IMR-90 (cell line): Measurements from ENCODE around the gene RALGAPB. TPM values are rescaled to one million over a fixed set of nuclear protein-coding genes. Genes with fewer than 3 reads are reported as not detected.

Experiments
- ATAC-seq: fragments of 200-7000 bp; cut with Tn5 transposase; 2 replicates; pipeline ENCODE4 v1.9.1; 2020; ENCODE audit warnings: low read depth, mild to moderate bottlenecking, moderate library complexity
- BruUV-seq: library from RNA; stranded (reverse); fragments of 400-500 nt; replicated peaks from 2 replicates; lab custom pipeline; 2021; lab: Mats Ljungman, UMichigan
- CTCF ChIA-PET: fragments of 300-600 bp; formaldehyde crosslinking; extraction: SDS; loops from one replicate; lab custom pipeline; 2021; ENCODE audit warnings: antibody characterized with exemption; lab: Yijun Ruan, JAX
- POLR2A ChIA-PET: fragments of 300-600 bp; sonication (Branson Sonifier 250); formaldehyde crosslinking; loops from one replicate; lab custom pipeline; 2022; ENCODE audit warnings: antibody characterized with exemption; ENCODE audit not compliant: unreplicated experiment; lab: Charles Lee
- DNase-seq: peaks from one replicate; pipeline ENCODE4 v3.0.0; 2013
- H2AFZ ChIP-seq: replicated peaks from 2 replicates; pipeline ENCODE3; 2013; ENCODE audit warnings: low read length, mild to moderate bottlenecking; ENCODE audit not compliant: poor library complexity
- H2AK5ac ChIP-seq: 2 replicates; pipeline ENCODE4 v1.6.1; 2013; ENCODE audit warnings: low read depth, low read length, inconsistent platforms
- H2AK9ac ChIP-seq: replicated peaks from 2 replicates; pipeline ENCODE3; 2013; ENCODE audit warnings: mild to moderate bottlenecking, low read depth, low read length, moderate library complexity; ENCODE audit not compliant: poor library complexity
- H2BK120ac ChIP-seq: 2 replicates; pipeline ENCODE4 v1.6.1; 2013; ENCODE audit warnings: low read depth, low read length, inconsistent platforms
- H2BK15ac ChIP-seq: 3 replicates; pipeline ENCODE4 v1.6.1; 2013; ENCODE audit warnings: low read depth, low read length, inconsistent platforms
- H2BK20ac ChIP-seq: 2 replicates; pipeline ENCODE4 v1.6.1; 2013; ENCODE audit warnings: low read depth, mild to moderate bottlenecking, inconsistent platforms, low read length, moderate library complexity
- H2BK5ac ChIP-seq: 2 replicates; pipeline ENCODE4 v1.6.1; 2013; ENCODE audit warnings: mild to moderate bottlenecking, low read depth, low read length, inconsistent platforms; ENCODE audit not compliant: poor library complexity, severe bottlenecking
- H3K14ac ChIP-seq: replicated peaks from 2 replicates; pipeline ENCODE4 v1.6.1; 2013; ENCODE audit warnings: low read depth, low read length, inconsistent platforms
- H3K18ac ChIP-seq: 2 replicates; pipeline ENCODE4 v1.6.1; 2013; ENCODE audit warnings: low read depth, low read length, control low read depth
- H3K23ac ChIP-seq: 2 replicates; pipeline ENCODE4 v1.6.1; 2013; ENCODE audit warnings: low read depth, low read length, inconsistent platforms
- H3K27ac ChIP-seq: 2 replicates; pipeline ENCODE4 v1.5.1; 2013; ENCODE audit warnings: mild to moderate bottlenecking, control low read depth, low read length; ENCODE audit not compliant: insufficient read depth
- H3K27me3 ChIP-seq: 2 replicates; pipeline ENCODE4 v1.6.1; 2013; ENCODE audit warnings: low read length; ENCODE audit not compliant: control insufficient read depth, insufficient read depth
- H3K36me3 ChIP-seq: 2 replicates; pipeline ENCODE4 v1.6.1; 2013; ENCODE audit warnings: low read length, mixed read lengths; ENCODE audit not compliant: control insufficient read depth, insufficient read depth
- H3K4ac ChIP-seq: 2 replicates; pipeline ENCODE4 v1.6.1; 2013; ENCODE audit warnings: low read depth, low read length, inconsistent platforms
- H3K4me1 ChIP-seq: 2 replicates; pipeline ENCODE4 v1.6.1; 2013; ENCODE audit warnings: low read length, mixed read lengths; ENCODE audit not compliant: control insufficient read depth, insufficient read depth
- H3K4me2 ChIP-seq: 2 replicates; pipeline ENCODE4 v1.6.1; 2013; ENCODE audit warnings: low read depth, mild to moderate bottlenecking, control low read depth, low read length, moderate library complexity
- H3K4me3 ChIP-seq: 2 replicates; pipeline ENCODE4 v1.5.1; 2013; ENCODE audit warnings: low read depth, mild to moderate bottlenecking, control low read depth, low read length, moderate library complexity; ENCODE audit not compliant: insufficient read depth
- H3K56ac ChIP-seq: 2 replicates; pipeline ENCODE4 v1.6.1; 2013; ENCODE audit warnings: low read length, inconsistent platforms; ENCODE audit not compliant: insufficient read depth; ENCODE audit errors: extremely low read depth
- H3K79me1 ChIP-seq, 2 experiments: 2 replicates each; pipeline ENCODE4 v1.6.1; 2013; ENCODE audit warnings: low read length in 2 of 2, inconsistent platforms in 1 of 2, low read depth in 1 of 2
- H3K9ac ChIP-seq: 2 replicates; pipeline ENCODE4 v1.6.1; 2013; ENCODE audit warnings: low read depth, low read length, control low read depth
- H3K9me1 ChIP-seq: 2 replicates; pipeline ENCODE4 v1.6.1; 2013; ENCODE audit warnings: low read length, inconsistent platforms; ENCODE audit not compliant: insufficient read depth
- H3K9me3 ChIP-seq: 2 replicates; pipeline ENCODE4 v1.6.1; 2013; ENCODE audit warnings: low read length; ENCODE audit not compliant: control insufficient read depth, insufficient read depth
- H4K20me1 ChIP-seq: 2 replicates; pipeline ENCODE4 v1.6.1; 2013; ENCODE audit warnings: low read length, inconsistent platforms; ENCODE audit not compliant: insufficient read depth
- H4K5ac ChIP-seq: 2 replicates; pipeline ENCODE4 v1.6.1; 2013; ENCODE audit warnings: mild to moderate bottlenecking, low read depth, low read length, control low read depth
- H4K8ac ChIP-seq, 2 experiments: 2 replicates each; pipeline ENCODE4 v1.6.1; 2013; ENCODE audit warnings: low read depth in 2 of 2, low read length in 2 of 2, control low read depth in 1 of 2, inconsistent platforms in 1 of 2
- H4K91ac ChIP-seq: 2 replicates; pipeline ENCODE4 v1.6.1; 2013; ENCODE audit warnings: low read depth, low read length, inconsistent platforms; ENCODE audit not compliant: insufficient read depth
- BHLHE40 ChIP-seq: fragments of 150-350 bp; IDR thresholded peaks from 2 replicates; pipeline ENCODE4 v1.6.1; 2016; ENCODE audit warnings: mild to moderate bottlenecking, low read depth, low read length
- CEBPB ChIP-seq: IDR thresholded peaks from 2 replicates; pipeline ENCODE4 v1.6.1; 2012; ENCODE audit warnings: low read depth, low read length, improper control_type of control experiment
- CHD1 ChIP-seq: IDR thresholded peaks from 2 replicates; pipeline ENCODE4 v1.6.1; 2012; ENCODE audit warnings: low read depth, low read length, improper control_type of control experiment
- FOS ChIP-seq: fragments of 150-350 bp; IDR thresholded peaks from 2 replicates; pipeline ENCODE4 v1.6.1; 2016; ENCODE audit warnings: low read depth, low read length
- POLR2A ChIP-seq: IDR thresholded peaks from 2 replicates; pipeline ENCODE4 v1.6.1; 2012; ENCODE audit warnings: mild to moderate bottlenecking, low read depth, low read length
- RCOR1 ChIP-seq: IDR thresholded peaks from 2 replicates; pipeline ENCODE4 v1.6.1; 2012; ENCODE audit warnings: mild to moderate bottlenecking, low read length, improper control_type of control experiment; ENCODE audit not compliant: insufficient replicate concordance
- RFX5 ChIP-seq: IDR thresholded peaks from 2 replicates; pipeline ENCODE4 v1.8.0; 2012; ENCODE audit warnings: low read depth, mild to moderate bottlenecking, low read length, moderate library complexity
- WGBS, 2 experiments: methylation state at CpG; one replicate each; pipeline versions ENCODE4 v1.1.5 to v1.1.7; 2013; ENCODE audit warnings: missing lambda C conversion rate in 2 of 2; ENCODE audit not compliant: insufficient read length in 1 of 2; ENCODE audit errors: extremely low coverage in 2 of 2; 5-methylcytosine and 5-hydroxymethylcytosine counted together
- dilution Hi-C: fragments of 300-500 bp; cut with HindIII; formaldehyde crosslinking; loops from one replicate; pipeline ENCODE4 v1.14.3; 2018; ENCODE audit warnings: low sequenced_read_pairs; ENCODE audit not compliant: unreplicated experiment
- in situ Hi-C: fragments of 300-500 bp; cut with MboI; formaldehyde crosslinking; loops from 3 replicates; pipeline ENCODE4 v1.14.3; 2019; ENCODE audit warnings: low sequenced_read_pairs, inconsistent platforms, mixed read lengths
- intact Hi-C: fragments of 100-400 bp; cut with micrococcal nuclease; formaldehyde crosslinking; loops from 2 replicates; pipeline ENCODE4 v1.10.0; 2022
- polyA plus RNA-seq, 3 experiments: library from polyadenylated mRNA; depleted of rRNA; stranded (reverse); fragments of >200 nt; gene quantifications; 2 replicates each; pipeline ENCODE4 v1.2.3, GENCODE V29; 2012; ENCODE audit warnings: low replicate concordance in 1 of 3
- total RNA-seq: library from RNA; depleted of rRNA; stranded (reverse); fragments of >200 nt; gene quantifications from 2 replicates; pipeline ENCODE4 v1.2.3, GENCODE V29; 2012
- TF ChIP-seq, protein P1 (sequence below): fragments of 150-350 bp; IDR thresholded peaks from 2 replicates; pipeline ENCODE4 v1.6.1; 2017; ENCODE audit warnings: mild to moderate bottlenecking, antibody characterized with exemption, low read length, low read depth

RALGAPB gene
- total and polyA plus RNA-seq, 2 of the 4 experiments (the other 2 are of a cell fraction): 12.7 to 30.3 TPM

- TF ChIP-seq CEBPB: no peak
These were observed 24.7 kb downstream of the RALGAPB start (continued) for GRCh38 chr20:38497246-38497935.

DNA sequence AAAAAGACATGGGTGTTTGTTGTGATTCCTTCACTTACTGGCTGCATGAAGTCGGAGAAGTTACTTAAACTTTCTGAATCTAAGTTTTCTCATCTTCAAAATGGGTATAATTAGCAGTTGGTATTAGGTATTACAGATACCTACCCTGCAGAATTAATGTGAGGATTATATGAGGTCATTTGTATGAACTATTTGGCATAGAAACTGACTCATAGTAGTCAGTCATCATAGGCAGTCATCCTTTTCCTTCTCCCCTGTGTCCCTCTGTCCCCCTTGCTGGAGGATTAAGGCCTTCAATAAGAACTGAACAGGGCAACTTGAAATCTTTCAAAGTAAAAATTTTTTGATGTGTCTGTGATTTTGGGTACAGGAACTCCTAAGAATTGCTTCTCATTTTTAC lies 26.3 kb downstream of the RALGAPB start:
- in situ Hi-C loops: no loop called here
- Histone ChIP-seq H2AK5ac (no peak overlapping the region), H3K4me1 (0 out of 2 replicates have a peak, but pooled peaks cover 2% of the 10 kb centered on the region), H2BK15ac (no peak overlapping the region), H4K5ac (no peak overlapping the region), H3K56ac (no peak overlapping the region), H3K36me3 (peaks cover 28% of the 10 kb centered on the region), H3K9me1 (peaks cover 7% of the 10 kb centered on the region), H2BK5ac (no peak overlapping the region), H3K27me3 (no peaks in the 10 kb centered on the region), H3K4me3 (no peak overlapping the region), H3K4me2 (no peak overlapping the region), H3K4ac (no peak overlapping the region), H3K9me3 (no peaks in the 10 kb centered on the region), H4K20me1 (peaks cover 4% of the 10 kb centered on the region; the same call in 1 of the 2 replicates), H3K14ac (no peak overlapping the region), H4K8ac (no peak overlapping the region), H2BK20ac (no peak overlapping the region), H3K9ac (no peak overlapping the region), H2BK120ac (no peak overlapping the region), H3K79me1 (peaks cover 16 to 39% of the 10 kb centered on the region in 2 experiments; a peak in 3 of 4 replicates), H2AFZ (no peak overlapping the region), H4K91ac (no peak overlapping the region), H3K18ac (no peak overlapping the region), H3K27ac (no peak overlapping the region), H2AK9ac (no peak overlapping the region), H3K23ac (no peak overlapping the region)
- CTCF ChIA-PET: no interaction called here
- intact Hi-C loops: no loop called here
- no peak for TF ChIP-seq RCOR1
- no peak for TF ChIP-seq RFX5
- TF ChIP-seq FOS: no peak
- no peak for TF ChIP-seq POLR2A
- TF ChIP-seq BHLHE40: no peak
- TF ChIP-seq CHD1: no peak
- TF ChIP-seq, protein P1, sequence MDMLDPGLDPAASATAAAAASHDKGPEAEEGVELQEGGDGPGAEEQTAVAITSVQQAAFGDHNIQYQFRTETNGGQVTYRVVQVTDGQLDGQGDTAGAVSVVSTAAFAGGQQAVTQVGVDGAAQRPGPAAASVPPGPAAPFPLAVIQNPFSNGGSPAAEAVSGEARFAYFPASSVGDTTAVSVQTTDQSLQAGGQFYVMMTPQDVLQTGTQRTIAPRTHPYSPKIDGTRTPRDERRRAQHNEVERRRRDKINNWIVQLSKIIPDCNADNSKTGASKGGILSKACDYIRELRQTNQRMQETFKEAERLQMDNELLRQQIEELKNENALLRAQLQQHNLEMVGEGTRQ: no peak
- ATAC-seq: no peak
- POLR2A ChIA-PET: no interaction called here
- peak; percentile 13 for DNase-seq
- dilution Hi-C loops: no loop called here
- no TSS peak for BruUV-seq
- WGBS, 2 experiments: no CpG with 5 or more reads among the region's 1 CpG
